Measurements from ENCODE around the gene COA3. TPM values are rescaled to one million over a fixed set of nuclear protein-coding genes. Genes with fewer than 3 reads are reported as not detected.
A peak's percentile ranks its signal among the peaks of the same experiment; 100 is the strongest.

COA3 gene
- total RNA-seq: 72.4 TPM
- 95.5 TPM for polyA plus RNA-seq
- long read RNA-seq, donor 1, transcript COA3-201 (2 exons, 771 nt): major isoform, 9 of 9 reads
- long read RNA-seq, donor 1, partial matches to known transcripts: 0 of 9 reads
- long read RNA-seq, donor 1, other reads (novel, unspliced or antisense): 0 of 9 reads
- long read RNA-seq, donor 2: 0 reads
- long read RNA-seq, donor 3, transcript COA3-201 (2 exons, 771 nt): major isoform, 55 of 55 reads
- long read RNA-seq, donor 3, partial matches to known transcripts: 0 of 55 reads
- long read RNA-seq, donor 3, other reads (novel, unspliced or antisense): 0 of 55 reads
- long read RNA-seq, donor 4, transcript COA3-201 (2 exons, 771 nt): major isoform, 26 of 26 reads
- long read RNA-seq, donor 4, partial matches to known transcripts: 0 of 26 reads
- long read RNA-seq, donor 4, other reads (novel, unspliced or antisense): 0 of 26 reads
- long read RNA-seq, donor 5, transcript COA3-201 (2 exons, 771 nt): major isoform, 53 of 53 reads
- long read RNA-seq, donor 5, partial matches to known transcripts: 0 of 53 reads
- long read RNA-seq, donor 5, other reads (novel, unspliced or antisense): 0 of 53 reads
- long read RNA-seq, donor 6, transcript COA3-201 (2 exons, 771 nt): major isoform, 28 of 28 reads
- long read RNA-seq, donor 6, partial matches to known transcripts: 0 of 28 reads
- long read RNA-seq, donor 6, other reads (novel, unspliced or antisense): 0 of 28 reads
- long read RNA-seq, donor 7, transcript COA3-201 (2 exons, 771 nt): major isoform, 47 of 47 reads
- long read RNA-seq, donor 7, partial matches to known transcripts: 0 of 47 reads
- long read RNA-seq, donor 7, other reads (novel, unspliced or antisense): 0 of 47 reads
- long read RNA-seq, donor 8, transcript COA3-201 (2 exons, 771 nt): major isoform, 22 of 22 reads
- long read RNA-seq, donor 8, partial matches to known transcripts: 0 of 22 reads
- long read RNA-seq, donor 8, other reads (novel, unspliced or antisense): 0 of 22 reads
- long read RNA-seq, donor 9, transcript COA3-201 (2 exons, 771 nt): major isoform, 30 of 30 reads
- long read RNA-seq, donor 9, partial matches to known transcripts: 0 of 30 reads
- long read RNA-seq, donor 9, other reads (novel, unspliced or antisense): 0 of 30 reads
- long read RNA-seq, donor 10, transcript COA3-201 (2 exons, 771 nt): major isoform, 36 of 43 reads
- long read RNA-seq, donor 10, partial matches to known transcripts: 7 of 43 reads
- long read RNA-seq, donor 10, other reads (novel, unspliced or antisense): 0 of 43 reads

GRCh38 chr17:42798383-42799380, at the start of gene COA3, which contains the start of gene CNTD1:
COA3 (minus strand) TSS chr17:42798704; CDS start chr17:42798681, 23 bp downstream.
CNTD1 (plus strand) TSS chr17:42798861; CDS start chr17:42799068, 207 bp downstream.
- peak; percentile 30 to 81 (median 55) for DNase-seq (ENCODE audit: low read depth in 6 of 9, low spot score in 9 of 9)
- Histone ChIP-seq H3K9me3 (ENCODE audit: control insufficient read depth in 2 of 2, insufficient read depth in 1 of 2, low read length in 1 of 2) (no peaks in the 10 kb centered on the region), H3K4me3 (ENCODE audit: low read length in 2 of 2) (peak within 1 kb of the TSS; percentile 88 to 95), H3K4me1 (ENCODE audit: control insufficient read depth in 2 of 2, insufficient read depth in 2 of 2, low read length in 2 of 2) (peaks cover 10 to 22% of the 10 kb centered on the region in 2 donors), H3K27ac (ENCODE audit: low read depth in 1 of 2, low read length in 1 of 2) (peak within 1 kb of the TSS in 1 of 2 donors; percentile 43), H3K36me3 (ENCODE audit: control insufficient read depth in 2 of 2, insufficient read depth in 2 of 2, low read length in 1 of 2) (peaks cover 4 to 8% of the 10 kb centered on the region in 2 donors), H3K27me3 (ENCODE audit: control insufficient read depth in 2 of 2, insufficient read depth in 1 of 2, low read length in 1 of 2) (peaks cover 0 to 2% of the 10 kb centered on the region in 2 donors)
- 29% methylated on average over 66 of the region's 66 CpGs for WGBS

GRCh38 chr17:42848093-42848492, 49.6 kb upstream of the COA3 start:
- no peak overlapping the region for H3K27ac ChIP-seq (ENCODE audit: low read depth in 1 of 2, low read length in 1 of 2)
- 93% methylated on average over 3 of the region's 3 CpGs for WGBS
- peaks cover 0 to 2% of the 10 kb centered on the region in 2 donors for H3K4me1 ChIP-seq (ENCODE audit: control insufficient read depth in 2 of 2, insufficient read depth in 2 of 2, low read length in 2 of 2)
- H3K9me3 ChIP-seq (ENCODE audit: control insufficient read depth in 2 of 2, insufficient read depth in 1 of 2, low read length in 1 of 2): no peaks in the 10 kb centered on the region
- no peak overlapping the region for H3K4me3 ChIP-seq (ENCODE audit: low read length in 2 of 2)
- DNase-seq (ENCODE audit: low read depth in 6 of 9, low spot score in 9 of 9): no peak
- H3K27me3 ChIP-seq (ENCODE audit: control insufficient read depth in 2 of 2, insufficient read depth in 1 of 2, low read length in 1 of 2): peaks cover 0 to 4% of the 10 kb centered on the region in 2 donors
- H3K36me3 ChIP-seq (ENCODE audit: control insufficient read depth in 2 of 2, insufficient read depth in 2 of 2, low read length in 1 of 2): peaks cover 25 to 26% of the 10 kb centered on the region in 2 donors

GRCh38 chr17:42846594-42847280, 48.2 kb upstream of the COA3 start:
- Histone ChIP-seq H3K36me3 (ENCODE audit: control insufficient read depth in 2 of 2, insufficient read depth in 2 of 2, low read length in 1 of 2) (peaks cover 34 to 40% of the 10 kb centered on the region in 2 donors), H3K27ac (ENCODE audit: low read depth in 1 of 2, low read length in 1 of 2) (no peak overlapping the region), H3K4me3 (ENCODE audit: low read length in 2 of 2) (no peak overlapping the region), H3K9me3 (ENCODE audit: control insufficient read depth in 2 of 2, insufficient read depth in 1 of 2, low read length in 1 of 2) (no peaks in the 10 kb centered on the region), H3K27me3 (ENCODE audit: control insufficient read depth in 2 of 2, insufficient read depth in 1 of 2, low read length in 1 of 2) (peaks cover 0 to 4% of the 10 kb centered on the region in 2 donors), H3K4me1 (ENCODE audit: control insufficient read depth in 2 of 2, insufficient read depth in 2 of 2, low read length in 2 of 2) (no peaks in the 10 kb centered on the region)
- DNase-seq (ENCODE audit: low read depth in 6 of 9, low spot score in 9 of 9): no peak
- 90% methylated on average over 9 of the region's 9 CpGs for WGBS

- H3K27me3 ChIP-seq (ENCODE audit: control insufficient read depth in 2 of 2, insufficient read depth in 1 of 2, low read length in 1 of 2): peaks cover 0 to 4% of the 10 kb centered on the region in 2 donors
- H3K27ac ChIP-seq (ENCODE audit: low read depth in 1 of 2, low read length in 1 of 2): no peak overlapping the region
- WGBS: 95% methylated on average over 7 of the region's 7 CpGs
- no peak overlapping the region for H3K4me3 ChIP-seq (ENCODE audit: low read length in 2 of 2)
- H3K36me3 ChIP-seq (ENCODE audit: control insufficient read depth in 2 of 2, insufficient read depth in 2 of 2, low read length in 1 of 2): peaks cover 40 to 46% of the 10 kb centered on the region in 2 donors
- no peaks in the 10 kb centered on the region for H3K4me1 ChIP-seq (ENCODE audit: control insufficient read depth in 2 of 2, insufficient read depth in 2 of 2, low read length in 2 of 2)
- H3K9me3 ChIP-seq (ENCODE audit: control insufficient read depth in 2 of 2, insufficient read depth in 1 of 2, low read length in 1 of 2): no peaks in the 10 kb centered on the region
- no peak for DNase-seq (ENCODE audit: low read depth in 6 of 9, low spot score in 9 of 9)
Observed at GRCh38 chr17:42845918-42846593, 47.6 kb upstream of the COA3 start.

GRCh38 chr17:42845556-42845917, 47.0 kb upstream of the COA3 start:
- WGBS: 97% methylated on average over 12 of the region's 12 CpGs
- no peaks in the 10 kb centered on the region for H3K4me1 ChIP-seq (ENCODE audit: control insufficient read depth in 2 of 2, insufficient read depth in 2 of 2, low read length in 2 of 2)
- no peak for DNase-seq (ENCODE audit: low read depth in 6 of 9, low spot score in 9 of 9)
- H3K27ac ChIP-seq (ENCODE audit: low read depth in 1 of 2, low read length in 1 of 2): no peak overlapping the region
- H3K36me3 ChIP-seq (ENCODE audit: control insufficient read depth in 2 of 2, insufficient read depth in 2 of 2, low read length in 1 of 2): peaks cover 40 to 47% of the 10 kb centered on the region in 2 donors
- no peaks in the 10 kb centered on the region for H3K9me3 ChIP-seq (ENCODE audit: control insufficient read depth in 2 of 2, insufficient read depth in 1 of 2, low read length in 1 of 2)
- peaks cover 0 to 4% of the 10 kb centered on the region in 2 donors for H3K27me3 ChIP-seq (ENCODE audit: control insufficient read depth in 2 of 2, insufficient read depth in 1 of 2, low read length in 1 of 2)
- no peak overlapping the region for H3K4me3 ChIP-seq (ENCODE audit: low read length in 2 of 2)

GRCh38 chr17:42844761-42845555, 46.5 kb upstream of the COA3 start:
- peaks cover 0 to 4% of the 10 kb centered on the region in 2 donors for H3K27me3 ChIP-seq (ENCODE audit: control insufficient read depth in 2 of 2, insufficient read depth in 1 of 2, low read length in 1 of 2)
- no peaks in the 10 kb centered on the region for H3K4me1 ChIP-seq (ENCODE audit: control insufficient read depth in 2 of 2, insufficient read depth in 2 of 2, low read length in 2 of 2)
- no peaks in the 10 kb centered on the region for H3K9me3 ChIP-seq (ENCODE audit: control insufficient read depth in 2 of 2, insufficient read depth in 1 of 2, low read length in 1 of 2)
- no peak overlapping the region for H3K27ac ChIP-seq (ENCODE audit: low read depth in 1 of 2, low read length in 1 of 2)
- 97% methylated on average over 24 of the region's 24 CpGs for WGBS
- peaks cover 43 to 50% of the 10 kb centered on the region in 2 donors for H3K36me3 ChIP-seq (ENCODE audit: control insufficient read depth in 2 of 2, insufficient read depth in 2 of 2, low read length in 1 of 2)
- no peak overlapping the region for H3K4me3 ChIP-seq (ENCODE audit: low read length in 2 of 2)
- DNase-seq (ENCODE audit: low read depth in 6 of 9, low spot score in 9 of 9): no peak

- DNase-seq (ENCODE audit: low read depth in 6 of 9, low spot score in 9 of 9): no peak
Observed at GRCh38 chr17:42844271-42844670, 45.8 kb upstream of the COA3 start, which contains the start of gene AOC2. AOC2 (plus strand) TSS chr17:42844580; CDS start chr17:42844627, 47 bp downstream.

More at GRCh38 chr17:42844271-42844670, 45.8 kb upstream of the COA3 start, which contains the start of gene AOC2:
- Histone ChIP-seq H3K4me3 (ENCODE audit: low read length in 2 of 2) (no peak within 1 kb of the TSS), H3K27me3 (ENCODE audit: control insufficient read depth in 2 of 2, insufficient read depth in 1 of 2, low read length in 1 of 2) (peaks cover 0 to 4% of the 10 kb centered on the region in 2 donors), H3K4me1 (ENCODE audit: control insufficient read depth in 2 of 2, insufficient read depth in 2 of 2, low read length in 2 of 2) (no peaks in the 10 kb centered on the region), H3K27ac (ENCODE audit: low read depth in 1 of 2, low read length in 1 of 2) (no peak within 1 kb of the TSS), H3K9me3 (ENCODE audit: control insufficient read depth in 2 of 2, insufficient read depth in 1 of 2, low read length in 1 of 2) (no peaks in the 10 kb centered on the region), H3K36me3 (ENCODE audit: control insufficient read depth in 2 of 2, insufficient read depth in 2 of 2, low read length in 1 of 2) (peaks cover 48 to 56% of the 10 kb centered on the region in 2 donors)
- WGBS: 83% methylated on average over 4 of the region's 4 CpGs
